HL-60 (cell line): Measurements from ENCODE around the gene SLC22A3.

Experiments used
- DNase-seq, 2 experiments: peaks; one replicate each; pipeline ENCODE4 v3.0.0-alpha.2; 2010 to 2020; ENCODE audit warnings: low read depth in 1 of 2, low spot score in 1 of 2
- H3K27ac ChIP-seq: fragments of 250-450 bp; sonication (Bioruptor Pico); replicated peaks from 2 replicates; pipeline ENCODE4 v1.5.1; 2020; ENCODE audit warnings: mild to moderate bottlenecking, moderate library complexity
- H3K27me3 ChIP-seq: fragments of 250-450 bp; sonication (Bioruptor Pico); 2 replicates; pipeline ENCODE4 v1.5.1; 2021; ENCODE audit warnings: mild to moderate bottlenecking, moderate library complexity; ENCODE audit not compliant: insufficient read depth, poor library complexity, severe bottlenecking
- H3K4me3 ChIP-seq: replicated peaks from 2 replicates; pipeline ENCODE4 v1.5.1; 2011; ENCODE audit warnings: mild to moderate bottlenecking, control low read depth, low read length; ENCODE audit not compliant: insufficient read depth
- CTCF ChIP-seq: IDR thresholded peaks from one replicate; pipeline ENCODE4 v1.5.1; 2011; ENCODE audit warnings: low read length, control low read depth, inconsistent platforms; ENCODE audit not compliant: insufficient read depth
- GABPA ChIP-seq: IDR thresholded peaks from 2 replicates; pipeline ENCODE4 v1.6.1; 2012; ENCODE audit warnings: low read depth
- POLR2AphosphoS5 ChIP-seq: IDR thresholded peaks from 2 replicates; pipeline ENCODE4 v1.6.1; 2012; ENCODE audit warnings: low read depth
- REST ChIP-seq: IDR thresholded peaks from 2 replicates; pipeline ENCODE4 v1.6.1; 2012; ENCODE audit warnings: low read depth; ENCODE audit not compliant: insufficient replicate concordance
- SPI1 ChIP-seq: IDR thresholded peaks from 2 replicates; pipeline ENCODE4 v1.6.1; 2012; ENCODE audit warnings: low read depth, mild to moderate bottlenecking, borderline replicate concordance

SLC22A3 gene

GRCh38 chr6:160312900-160313299 lies 35.3 kb upstream of the SLC22A3 start:
- Histone ChIP-seq H3K27ac (no peak overlapping the region), H3K27me3 (no peaks in the 10 kb centered on the region), H3K4me3 (no peak overlapping the region)
- TF ChIP-seq GABPA, result no peak
- TF ChIP-seq REST, result no peak
- no peak for TF ChIP-seq POLR2AphosphoS5
- TF ChIP-seq SPI1, result no peak
- no peak for TF ChIP-seq CTCF
- no peak for DNase-seq

- no peak for DNase-seq
- Histone ChIP-seq H3K27ac (no peak overlapping the region), H3K27me3 (no peaks in the 10 kb centered on the region), H3K4me3 (no peak overlapping the region)
- TF ChIP-seq GABPA (no peak), REST (no peak)
Measured at GRCh38 chr6:160315310-160315709, 32.9 kb upstream of the SLC22A3 start.

DNA sequence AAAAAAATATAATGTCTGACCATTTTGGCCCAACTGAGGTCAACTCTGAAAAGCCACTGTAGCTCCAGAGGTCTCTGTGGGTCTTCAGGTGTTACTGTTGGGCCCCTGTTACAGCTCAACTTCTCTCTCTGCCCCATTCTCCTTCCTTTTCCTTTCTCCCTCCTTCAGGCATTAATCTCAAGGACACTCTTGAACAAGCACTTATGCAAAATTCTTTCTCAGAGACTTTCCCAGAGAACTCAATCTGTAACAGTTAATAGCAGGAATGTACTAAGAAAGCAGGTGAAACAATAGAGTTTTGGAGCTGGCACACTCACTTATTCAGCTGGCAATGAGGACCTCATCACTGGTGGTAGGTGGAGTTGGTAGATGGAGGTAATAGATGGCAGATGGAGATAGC lies 31.9 kb upstream of the SLC22A3 start:
- H3K4me3 ChIP-seq, result no peak overlapping the region
- no peaks in the 10 kb centered on the region for H3K27me3 ChIP-seq
- no peak overlapping the region for H3K27ac ChIP-seq
- TF ChIP-seq SPI1, result no peak
- TF ChIP-seq POLR2AphosphoS5, result no peak
- no peak for TF ChIP-seq GABPA
- TF ChIP-seq REST, result no peak
- no peak for TF ChIP-seq CTCF
- no peak for DNase-seq

GRCh38 chr6:160319246-160319645 lies 28.9 kb upstream of the SLC22A3 start:
- Histone ChIP-seq H3K27me3 (peaks cover 2% of the 10 kb centered on the region), H3K4me3 (no peak overlapping the region), H3K27ac (no peak overlapping the region)
- no peak for TF ChIP-seq CTCF
- TF ChIP-seq POLR2AphosphoS5, result no peak
- no peak for TF ChIP-seq SPI1
- TF ChIP-seq REST, result no peak
- no peak for TF ChIP-seq GABPA
- DNase-seq, result no peak
